C4-2B (cell line): ENCODE data around the gene GOLGB1.
"Not testable (repeated sequence)": the region's sequence is repeated elsewhere in the genome, so short reads cannot be mapped to it uniquely, and the experiment has no call there.

Experiments
- H3K27ac ChIP-seq: fragments of 450-650 bp; 2 replicates; pipeline ENCODE4 v1.5.1; 2017
- CTCF ChIP-seq: fragments of 450-650 bp; conservative IDR thresholded peaks from 2 replicates; pipeline ENCODE4 v1.5.1; 2017; ENCODE audit warnings: mild to moderate bottlenecking
- ZFX ChIP-seq: fragments of 450-650 bp; IDR thresholded peaks from 2 replicates; pipeline ENCODE4 v1.6.1; 2017

GOLGB1 gene

GRCh38 chr3:121781611-121782010 lies 32.1 kb upstream of the GOLGB1 start:
- no peak overlapping the region for H3K27ac ChIP-seq
- TF ChIP-seq CTCF (no peak), ZFX (no peak)

- not testable (repeated sequence) for H3K27ac ChIP-seq
Measured at GRCh38 chr3:121775095-121775494, 25.6 kb upstream of the GOLGB1 start.

GRCh38 chr3:121769246-121769645 lies 19.7 kb upstream of the GOLGB1 start:
- no peak for TF ChIP-seq CTCF
- no peak for TF ChIP-seq ZFX

GRCh38 chr3:121768452-121768851 lies 18.9 kb upstream of the GOLGB1 start:
- no peak overlapping the region for H3K27ac ChIP-seq

More at GRCh38 chr3:121769246-121769645, 19.7 kb upstream of the GOLGB1 start:
- no peak overlapping the region for H3K27ac ChIP-seq

GRCh38 chr3:121759541-121760202 lies 10.1 kb upstream of the GOLGB1 start:
- no peak for TF ChIP-seq ZFX
- TF ChIP-seq CTCF = no peak
- no peak overlapping the region for H3K27ac ChIP-seq

More at GRCh38 chr3:121768452-121768851, 18.9 kb upstream of the GOLGB1 start:
- TF ChIP-seq CTCF (no peak), ZFX (no peak)

- no peak overlapping the region for H3K27ac ChIP-seq
- no peak for TF ChIP-seq CTCF
- no peak for TF ChIP-seq ZFX
Measured at GRCh38 chr3:121758727-121759450, 9.3 kb upstream of the GOLGB1 start.

- H3K27ac ChIP-seq = no peak overlapping the region
- TF ChIP-seq ZFX (no peak), CTCF (no peak)
Measured at GRCh38 chr3:121757812-121758545, 8.4 kb upstream of the GOLGB1 start.
